ENCODE results near the gene NKD1.
A peak's percentile ranks its signal among the peaks of the same experiment; 100 is the strongest.

Gene NKD1

GRCh38 chr16:50507397-50507796, 40.8 kb upstream of the NKD1 start:
- Histone ChIP-seq H3K27me3 (ENCODE audit: insufficient read depth, low read depth, severe bottlenecking) (no peaks in the 10 kb centered on the region), H3K36me3 (no peaks in the 10 kb centered on the region), H3K9me3 (ENCODE audit: severe bottlenecking) (peaks cover 4% of the 10 kb centered on the region), H3K27ac (no peak overlapping the region), H3K4me3 (ENCODE audit: low read depth, low read length) (no peak overlapping the region)
- TF ChIP-seq, protein P1, sequence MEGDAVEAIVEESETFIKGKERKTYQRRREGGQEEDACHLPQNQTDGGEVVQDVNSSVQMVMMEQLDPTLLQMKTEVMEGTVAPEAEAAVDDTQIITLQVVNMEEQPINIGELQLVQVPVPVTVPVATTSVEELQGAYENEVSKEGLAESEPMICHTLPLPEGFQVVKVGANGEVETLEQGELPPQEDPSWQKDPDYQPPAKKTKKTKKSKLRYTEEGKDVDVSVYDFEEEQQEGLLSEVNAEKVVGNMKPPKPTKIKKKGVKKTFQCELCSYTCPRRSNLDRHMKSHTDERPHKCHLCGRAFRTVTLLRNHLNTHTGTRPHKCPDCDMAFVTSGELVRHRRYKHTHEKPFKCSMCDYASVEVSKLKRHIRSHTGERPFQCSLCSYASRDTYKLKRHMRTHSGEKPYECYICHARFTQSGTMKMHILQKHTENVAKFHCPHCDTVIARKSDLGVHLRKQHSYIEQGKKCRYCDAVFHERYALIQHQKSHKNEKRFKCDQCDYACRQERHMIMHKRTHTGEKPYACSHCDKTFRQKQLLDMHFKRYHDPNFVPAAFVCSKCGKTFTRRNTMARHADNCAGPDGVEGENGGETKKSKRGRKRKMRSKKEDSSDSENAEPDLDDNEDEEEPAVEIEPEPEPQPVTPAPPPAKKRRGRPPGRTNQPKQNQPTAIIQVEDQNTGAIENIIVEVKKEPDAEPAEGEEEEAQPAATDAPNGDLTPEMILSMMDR (IDR thresholded peaks at IDR 0.05; ENCODE audit: low read depth, low read length), result no peak
- DNase-seq, result no peak

- DNase-seq, result peak; percentile 56
- Histone ChIP-seq H3K36me3 (no peaks in the 10 kb centered on the region; the same call in 1 of the 2 replicates), H3K4me3 (ENCODE audit: low read depth, low read length) (no peak overlapping the region)
These were observed 38.5 kb upstream of the NKD1 start for GRCh38 chr16:50509521-50510341.

DNA sequence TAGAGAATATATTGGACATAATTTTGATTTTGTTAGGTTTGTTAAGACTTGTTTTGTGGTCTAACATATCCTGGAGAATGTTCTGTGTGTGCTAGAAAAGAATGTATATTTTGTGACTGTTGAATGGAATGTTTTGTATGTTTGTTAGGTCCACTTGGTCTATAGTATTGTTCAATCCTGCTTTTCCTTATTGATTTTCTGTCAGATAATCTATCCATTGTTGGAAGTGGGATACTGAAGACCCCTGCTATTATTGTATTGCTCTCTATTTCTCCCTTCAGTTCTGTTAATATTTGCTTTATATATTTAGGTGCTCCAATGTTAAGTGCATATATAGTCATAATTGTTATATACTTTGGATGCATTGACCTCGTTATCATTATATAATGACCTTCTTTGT, 33.0 kb upstream of the NKD1 start:
- Histone ChIP-seq H3K4me3 (ENCODE audit: low read depth, low read length) (no peak overlapping the region), H3K9me3 (ENCODE audit: severe bottlenecking) (peaks cover 7% of the 10 kb centered on the region), H3K27ac (no peak overlapping the region), H3K27me3 (ENCODE audit: insufficient read depth, low read depth, severe bottlenecking) (no peaks in the 10 kb centered on the region), H3K36me3 (no peaks in the 10 kb centered on the region; the same call in 1 of the 2 replicates)
- TF ChIP-seq, protein P1 (IDR thresholded peaks at IDR 0.05; ENCODE audit: low read depth, low read length), result no peak
- no peak for DNase-seq

More at GRCh38 chr16:50509521-50510341, 38.5 kb upstream of the NKD1 start:
- H3K9me3 ChIP-seq (ENCODE audit: severe bottlenecking), result peaks cover 4% of the 10 kb centered on the region
- H3K27ac ChIP-seq, result no peak overlapping the region; the same call in 1 of the 2 replicates
- no peaks in the 10 kb centered on the region for H3K27me3 ChIP-seq (ENCODE audit: insufficient read depth, low read depth, severe bottlenecking)
- TF ChIP-seq, protein P1 (IDR thresholded peaks at IDR 0.05; ENCODE audit: low read depth, low read length), result peak; percentile 83

DNA sequence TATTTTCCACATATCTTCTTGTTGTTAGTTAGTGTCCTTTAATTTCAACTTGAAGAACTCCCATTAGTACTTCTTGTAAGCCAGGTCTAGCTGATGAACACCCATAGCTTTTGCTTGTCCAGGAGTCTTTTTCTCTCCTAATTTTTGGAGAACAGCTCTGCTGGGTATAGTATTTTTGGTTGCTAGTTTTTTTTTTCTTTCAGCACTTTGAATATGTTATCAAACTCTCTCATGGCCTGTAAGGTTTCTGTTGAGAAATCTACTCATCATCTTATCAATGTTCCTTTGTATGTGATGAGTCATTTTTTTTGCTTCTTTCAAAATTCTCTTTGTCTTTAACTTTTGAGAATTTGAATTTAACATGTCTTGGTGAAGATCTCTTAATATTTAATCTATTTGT, 31.8 kb upstream of the NKD1 start:
- Histone ChIP-seq H3K9me3 (ENCODE audit: severe bottlenecking) (peaks cover 7% of the 10 kb centered on the region), H3K27ac (no peak overlapping the region), H3K4me3 (ENCODE audit: low read depth, low read length) (no peak overlapping the region)

DNA sequence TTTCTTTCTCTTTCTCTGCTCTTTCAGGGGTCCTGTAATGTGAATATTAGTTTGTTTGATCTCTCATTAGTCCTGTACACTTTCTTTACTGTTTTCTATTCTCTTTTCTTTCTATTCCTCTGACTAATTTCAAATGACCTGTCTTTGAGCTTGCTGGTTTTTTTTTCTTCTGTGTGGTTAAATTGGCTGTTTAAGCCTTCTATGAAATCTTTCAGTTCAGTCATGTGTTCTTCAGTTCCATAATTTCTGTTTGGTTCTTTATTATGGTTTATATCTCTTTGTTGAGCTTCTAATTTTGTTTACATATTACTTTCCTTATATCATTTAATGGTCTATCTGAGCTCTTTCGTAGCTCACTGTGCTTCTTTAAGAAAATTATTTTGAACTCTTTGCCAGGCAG, 31.3 kb upstream of the NKD1 start:
- H3K36me3 ChIP-seq, result no peaks in the 10 kb centered on the region; the same call in 1 of the 2 replicates
- no peak overlapping the region for H3K4me3 ChIP-seq (ENCODE audit: low read depth, low read length)
- no peak overlapping the region for H3K27ac ChIP-seq
- no peak for DNase-seq
- no peaks in the 10 kb centered on the region for H3K27me3 ChIP-seq (ENCODE audit: insufficient read depth, low read depth, severe bottlenecking)
- H3K9me3 ChIP-seq (ENCODE audit: severe bottlenecking), result peaks cover 7% of the 10 kb centered on the region
- TF ChIP-seq, protein P1 (IDR thresholded peaks at IDR 0.05; ENCODE audit: low read depth, low read length), result no peak

More for the DNA sequence above, 31.8 kb upstream of the NKD1 start:
- DNase-seq, result no peak
- no peaks in the 10 kb centered on the region for H3K27me3 ChIP-seq (ENCODE audit: insufficient read depth, low read depth, severe bottlenecking)
- no peaks in the 10 kb centered on the region; the same call in 1 of the 2 replicates for H3K36me3 ChIP-seq
- TF ChIP-seq, protein P1 (IDR thresholded peaks at IDR 0.05; ENCODE audit: low read depth, low read length), result no peak

Measured in WERI-Rb-1 (cell line).